AG10803 (cell line): Measurements from ENCODE around the gene LDB2.

Source experiments
- DNase-seq: peaks from one replicate; pipeline ENCODE4 v3.0.0; 2010; ENCODE audit warnings: low read depth
- H3K4me3 ChIP-seq: 2 replicates; pipeline ENCODE4 v1.5.1; 2011; ENCODE audit warnings: mild to moderate bottlenecking, low read length, control low read depth
- TF ChIP-seq, protein P1 (sequence below): conservative IDR thresholded peaks from 2 replicates; pipeline ENCODE4 v1.5.1; 2011; ENCODE audit warnings: mild to moderate bottlenecking, low read length, control low read depth, inconsistent platforms

LDB2 gene

DNA sequence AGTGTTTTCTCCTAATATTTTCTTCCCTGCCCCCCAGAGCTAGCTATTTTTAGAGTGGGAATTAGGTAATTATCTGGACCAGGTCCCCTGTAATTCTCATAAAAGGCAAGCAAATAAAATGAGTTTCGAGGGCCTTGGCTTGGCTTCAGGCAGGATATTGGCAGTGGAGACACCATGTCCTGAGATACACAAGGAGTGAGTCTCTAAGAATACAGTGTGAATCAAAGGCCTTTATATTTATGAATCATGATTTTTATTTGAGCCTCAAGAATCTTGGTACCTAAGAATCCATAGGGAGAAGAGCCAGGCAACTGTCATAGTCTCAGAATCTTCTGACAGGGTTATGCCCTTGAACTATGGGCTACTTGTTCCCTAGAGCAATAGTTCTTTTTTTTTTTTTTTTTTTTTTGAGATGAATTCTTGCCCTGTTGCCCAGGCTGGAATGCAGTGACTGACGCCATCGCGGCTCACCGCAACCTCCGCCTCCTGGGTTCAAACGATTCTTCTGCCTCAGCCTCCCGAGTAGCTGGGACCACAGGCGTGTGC, 205.4 kb downstream of the LDB2 start:
- no peak overlapping the region for H3K4me3 ChIP-seq
- no peak for DNase-seq
- TF ChIP-seq, protein P1, sequence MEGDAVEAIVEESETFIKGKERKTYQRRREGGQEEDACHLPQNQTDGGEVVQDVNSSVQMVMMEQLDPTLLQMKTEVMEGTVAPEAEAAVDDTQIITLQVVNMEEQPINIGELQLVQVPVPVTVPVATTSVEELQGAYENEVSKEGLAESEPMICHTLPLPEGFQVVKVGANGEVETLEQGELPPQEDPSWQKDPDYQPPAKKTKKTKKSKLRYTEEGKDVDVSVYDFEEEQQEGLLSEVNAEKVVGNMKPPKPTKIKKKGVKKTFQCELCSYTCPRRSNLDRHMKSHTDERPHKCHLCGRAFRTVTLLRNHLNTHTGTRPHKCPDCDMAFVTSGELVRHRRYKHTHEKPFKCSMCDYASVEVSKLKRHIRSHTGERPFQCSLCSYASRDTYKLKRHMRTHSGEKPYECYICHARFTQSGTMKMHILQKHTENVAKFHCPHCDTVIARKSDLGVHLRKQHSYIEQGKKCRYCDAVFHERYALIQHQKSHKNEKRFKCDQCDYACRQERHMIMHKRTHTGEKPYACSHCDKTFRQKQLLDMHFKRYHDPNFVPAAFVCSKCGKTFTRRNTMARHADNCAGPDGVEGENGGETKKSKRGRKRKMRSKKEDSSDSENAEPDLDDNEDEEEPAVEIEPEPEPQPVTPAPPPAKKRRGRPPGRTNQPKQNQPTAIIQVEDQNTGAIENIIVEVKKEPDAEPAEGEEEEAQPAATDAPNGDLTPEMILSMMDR, result no peak

DNA sequence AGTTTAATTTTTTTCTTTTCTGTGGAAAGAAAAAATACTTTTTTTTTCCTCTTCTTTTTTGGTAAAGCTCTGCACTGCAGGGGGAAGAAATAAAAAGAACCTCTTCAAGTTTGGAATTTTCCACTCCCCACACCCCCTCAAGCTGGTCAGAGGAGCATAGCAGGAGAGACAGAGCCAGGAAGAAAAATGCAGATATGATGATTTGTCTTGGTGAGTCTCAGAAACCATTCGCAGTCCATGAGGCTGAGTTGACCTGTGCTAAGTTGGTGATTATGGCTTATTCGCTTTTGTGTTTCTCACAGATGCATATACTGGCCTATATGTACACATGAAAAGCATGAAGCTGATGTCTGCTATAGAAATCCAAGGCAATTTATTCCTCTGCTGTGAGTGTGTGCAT, 205.9 kb downstream of the LDB2 start:
- no peak overlapping the region for H3K4me3 ChIP-seq
- TF ChIP-seq, protein P1, result no peak
- no peak for DNase-seq

DNA sequence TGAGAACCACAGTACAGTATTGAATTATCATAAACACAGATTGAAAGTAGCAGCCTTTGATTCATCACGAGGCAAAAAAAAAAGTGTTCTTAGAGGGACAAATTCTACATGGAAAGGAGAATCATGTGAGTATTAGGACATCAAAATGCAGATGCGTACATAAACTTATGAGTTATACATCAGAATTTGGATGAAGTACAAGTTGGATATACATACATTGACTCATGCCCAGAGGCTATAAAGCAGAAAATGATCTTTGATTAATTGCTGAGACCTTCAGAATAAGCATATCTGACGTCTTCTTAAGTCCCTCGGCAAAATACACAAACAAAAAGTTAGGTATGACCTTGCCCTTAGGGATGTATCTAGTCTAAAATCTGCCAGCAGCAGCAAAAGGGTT, 206.4 kb downstream of the LDB2 start:
- TF ChIP-seq, protein P1, result no peak
- H3K4me3 ChIP-seq, result no peak overlapping the region
- DNase-seq, result no peak

DNA sequence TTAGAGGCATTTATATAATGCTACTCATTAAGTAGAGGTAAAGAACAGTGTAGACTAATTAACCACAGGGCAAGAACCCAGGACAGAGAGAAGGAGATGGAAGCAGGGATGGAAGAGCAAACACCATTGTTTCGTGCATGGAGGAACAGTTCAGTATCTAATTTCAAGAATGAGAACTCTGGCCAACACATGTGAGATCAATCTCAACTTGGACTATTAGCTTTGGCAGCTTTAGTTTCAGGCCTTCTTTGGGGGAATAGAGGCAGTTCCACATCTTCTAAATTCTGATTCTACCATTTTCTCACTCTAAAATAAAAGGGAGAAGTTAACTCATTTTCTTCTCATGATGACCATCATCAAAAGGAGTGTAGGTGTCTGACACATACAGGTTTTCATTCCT, 207.0 kb downstream of the LDB2 start:
- no peak for DNase-seq
- no peak overlapping the region for H3K4me3 ChIP-seq
- TF ChIP-seq, protein P1, result no peak

DNA sequence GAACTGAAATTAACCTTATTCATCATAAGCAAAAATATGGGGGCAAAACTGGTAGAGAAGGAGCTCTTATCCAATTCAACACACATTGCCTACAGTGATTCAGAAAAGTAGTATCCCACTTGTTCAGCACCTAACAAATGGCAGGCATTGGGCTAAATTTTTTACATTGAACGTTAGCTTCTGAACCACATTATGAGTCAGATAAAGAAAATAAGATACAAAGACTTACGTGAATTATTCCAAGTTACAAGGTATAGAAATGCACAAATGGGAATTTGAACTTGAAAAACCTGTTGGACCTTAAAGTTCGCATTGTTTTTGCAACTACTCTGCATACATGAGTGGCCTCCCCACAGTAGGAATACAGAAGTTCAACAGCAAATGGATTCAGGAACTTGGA, 210.6 kb downstream of the LDB2 start:
- H3K4me3 ChIP-seq, result no peak overlapping the region
- TF ChIP-seq, protein P1, result no peak
- DNase-seq, result no peak

DNA sequence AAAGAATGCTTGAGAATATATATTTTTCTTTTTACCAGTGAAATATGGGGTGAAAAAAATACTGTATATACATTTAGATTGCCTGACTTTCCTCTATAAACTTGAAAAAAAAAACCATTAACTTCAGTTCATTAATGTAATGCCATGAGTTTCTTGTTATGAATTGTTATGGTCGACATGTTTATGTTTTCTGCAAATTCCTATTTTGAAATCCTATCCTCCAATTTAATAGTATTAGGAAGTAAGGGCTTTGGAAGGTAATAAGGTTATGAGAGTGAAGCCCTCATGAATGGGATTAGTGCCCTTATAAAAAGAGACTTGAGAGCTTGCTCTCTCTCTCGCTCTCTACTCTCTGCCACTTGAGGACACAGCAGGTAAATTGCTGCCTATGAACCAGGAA, 211.4 kb downstream of the LDB2 start:
- DNase-seq, result peak; percentile 28
- TF ChIP-seq, protein P1, result no peak
- no peak overlapping the region for H3K4me3 ChIP-seq

DNA sequence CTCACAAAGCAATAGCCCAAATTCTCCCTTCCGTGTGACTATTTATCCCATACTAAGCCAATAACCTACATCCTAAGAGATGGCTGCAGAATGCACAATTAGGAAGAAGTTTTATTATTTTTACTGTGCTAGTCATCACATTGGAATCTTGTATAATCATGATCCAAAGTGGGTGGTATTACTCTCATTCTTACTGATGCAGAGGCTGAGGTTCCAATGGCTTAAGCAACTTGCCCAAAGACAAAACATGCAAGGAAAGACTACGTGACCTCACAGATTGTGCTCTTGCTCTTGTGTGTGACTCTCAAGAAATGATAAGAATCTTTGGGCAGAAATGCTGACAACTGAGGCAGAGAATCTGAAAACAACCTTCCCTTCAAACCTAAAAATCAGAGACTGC, 212.2 kb downstream of the LDB2 start:
- TF ChIP-seq, protein P1, result no peak
- peak; percentile 97 for DNase-seq
- no peak overlapping the region for H3K4me3 ChIP-seq
